Stimulated activated naive B cell treated with anti-CD40 and anti-IgM and Interleukin-4, amounts not matched to agents 10 μg/mL and 1 μg/mL and 100 μg/mL, for 72 hours (primary cell): ENCODE data around the gene M1AP.
A peak's percentile ranks its signal among the peaks of the same experiment; 100 is the strongest.
"Not testable (repeated sequence)": the region's sequence is repeated elsewhere in the genome, so short reads cannot be mapped to it uniquely, and the experiment has no call there.

Source experiments
- ATAC-seq, 2 donors: fragments of 150-1000 bp; cut with Tn5 transposase; replicated peaks; 2 replicates each; pipeline ENCODE4 v1.10.0; 2021; ENCODE audit warnings: moderate library complexity in 1 of 2
- DNase-seq: peaks from one replicate; pipeline ENCODE4 v3.0.0; 2021
- H3K27ac Mint-ChIP-seq: one replicate; pipeline ENCODE4 v1.8.0; 2022; ENCODE audit warnings: mild to moderate bottlenecking, mixed read lengths
- H3K27me3 Mint-ChIP-seq, 2 donors: one replicate each; pipeline ENCODE4 v1.8.0; 2022; ENCODE audit warnings: mixed read lengths in 2 of 2
- H3K36me3 Mint-ChIP-seq, 2 donors: one replicate each; pipeline ENCODE4 v1.8.0; 2022; ENCODE audit warnings: mixed read lengths in 2 of 2, mild to moderate bottlenecking in 1 of 2
- H3K4me1 Mint-ChIP-seq, 2 donors: one replicate each; pipeline ENCODE4 v1.8.0; 2022; ENCODE audit warnings: mixed read lengths in 2 of 2, mild to moderate bottlenecking in 1 of 2
- H3K4me3 Mint-ChIP-seq, 2 donors: one replicate each; pipeline ENCODE4 v1.8.0; 2022; ENCODE audit warnings: mild to moderate bottlenecking in 2 of 2, mixed read lengths in 2 of 2, moderate library complexity in 1 of 2
- H3K9me3 Mint-ChIP-seq, 2 donors: one replicate each; pipeline ENCODE4 v1.8.0; 2022; ENCODE audit warnings: mixed read lengths in 2 of 2, mild to moderate bottlenecking in 1 of 2

The M1AP gene

DNA sequence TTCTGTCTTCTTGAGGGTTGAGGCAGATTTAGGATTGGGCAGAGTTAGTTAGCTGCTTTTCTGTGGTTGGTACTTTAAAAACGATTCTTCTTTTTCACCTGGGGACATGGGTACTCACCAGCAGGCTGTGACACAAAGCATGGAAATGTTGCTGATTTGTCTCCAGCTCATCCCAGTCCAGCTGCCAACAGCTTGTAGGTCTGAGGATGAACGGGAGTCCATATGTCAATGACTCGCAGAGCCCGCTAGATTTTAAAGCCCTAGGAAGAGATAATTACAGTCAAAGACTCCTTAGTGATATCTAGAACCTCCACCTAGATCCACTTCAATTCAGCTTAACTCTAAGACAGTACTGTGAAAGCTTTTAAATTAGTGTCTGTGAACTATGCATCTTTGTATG lies 72.8 kb downstream of the M1AP start:
- no peaks in the 10 kb centered on the region for H3K36me3 Mint-ChIP-seq
- peaks cover 4 to 5% of the 10 kb centered on the region in 2 donors for H3K27me3 Mint-ChIP-seq
- DNase-seq: no peak
- ATAC-seq: no peak
- H3K4me1 Mint-ChIP-seq: peaks cover 33 to 40% of the 10 kb centered on the region in 2 donors
- H3K27ac Mint-ChIP-seq: no peak overlapping the region
- no peak overlapping the region for H3K4me3 Mint-ChIP-seq
- no peaks in the 10 kb centered on the region for H3K9me3 Mint-ChIP-seq

DNA sequence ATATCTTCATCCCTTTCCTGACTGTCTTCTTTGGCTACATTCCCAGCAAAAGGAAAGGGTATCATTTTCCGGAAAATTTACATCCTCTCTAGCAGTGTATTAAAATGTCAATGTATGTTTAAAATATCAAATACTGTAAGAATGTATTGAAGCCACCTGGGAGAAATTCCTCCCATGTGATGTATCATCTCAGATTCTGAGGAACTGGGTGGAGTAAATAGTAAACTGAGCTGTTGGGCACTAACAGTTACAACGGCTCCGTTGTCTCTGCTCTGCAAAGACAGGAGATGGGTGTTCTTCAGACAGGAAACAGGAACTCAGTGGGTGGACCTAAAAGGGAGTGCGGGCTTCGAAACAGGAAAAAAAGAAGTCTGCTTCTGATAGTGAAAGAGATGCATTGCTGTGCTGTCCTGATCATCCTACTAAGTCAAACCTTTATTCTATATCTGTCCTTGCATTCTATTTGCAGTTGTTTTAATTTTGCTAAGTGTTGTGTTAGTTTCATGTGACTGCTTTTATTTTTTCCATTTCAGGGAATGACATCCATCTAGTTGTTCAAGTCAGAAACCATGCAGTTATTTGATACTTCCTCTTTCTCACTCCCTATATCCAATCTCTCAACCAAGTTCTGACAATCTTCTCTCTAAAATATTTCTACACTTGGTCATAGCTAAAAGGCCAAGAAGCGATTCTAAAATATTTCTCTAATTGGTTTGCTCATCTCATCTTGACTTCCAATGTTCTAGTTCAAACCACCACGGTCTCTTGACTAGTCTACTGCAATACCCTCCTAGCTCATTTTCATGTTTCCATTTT lies 74.2 kb downstream of the M1AP start:
- Mint-ChIP-seq H3K4me3 (peak overlapping the region; percentile 15 to 54), H3K9me3 (peaks cover 0 to 1% of the 10 kb centered on the region in 2 donors), H3K4me1 (peaks cover 36 to 40% of the 10 kb centered on the region in 2 donors), H3K36me3 (peaks cover 2 to 3% of the 10 kb centered on the region in 2 donors), H3K27ac (peak overlapping the region; percentile 87), H3K27me3 (no peaks in the 10 kb centered on the region)
- DNase-seq (peak; percentile 51), ATAC-seq (peak; percentile 65 to 66)

DNA sequence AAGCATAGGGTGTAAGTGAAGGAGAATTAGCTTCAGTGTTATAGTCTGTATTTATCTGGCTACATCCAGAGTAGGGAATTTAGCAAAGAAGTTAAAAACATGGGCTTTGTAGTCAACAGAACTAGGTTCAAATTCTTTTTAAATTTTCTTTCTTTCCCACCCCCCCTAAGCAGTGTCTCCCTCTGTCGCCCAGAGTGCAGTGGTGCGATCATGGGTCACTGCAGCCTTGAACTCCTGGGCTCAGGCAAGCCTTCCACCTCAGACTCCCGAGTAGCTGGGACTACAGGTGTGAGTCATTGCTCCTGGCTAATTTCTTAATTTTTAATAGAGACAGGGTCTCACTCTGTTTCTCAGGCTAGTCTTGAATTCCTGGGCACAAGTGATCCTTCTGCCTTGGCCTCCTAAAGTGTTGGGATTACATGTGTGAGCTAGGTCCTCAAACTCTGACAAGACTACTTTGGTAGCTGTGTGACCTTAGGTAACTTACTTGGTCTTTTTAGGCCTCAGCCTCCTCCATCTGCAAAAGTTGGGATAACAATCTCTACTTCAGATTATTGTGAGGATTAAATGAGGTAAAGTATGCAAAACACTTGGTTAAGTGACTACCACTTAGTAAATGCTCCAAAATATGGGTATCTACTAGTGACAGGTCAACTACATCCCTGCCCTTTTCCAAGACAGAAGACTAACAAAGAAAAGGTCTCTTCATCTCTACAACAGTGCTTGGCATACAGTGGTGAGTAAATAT lies 75.8 kb downstream of the M1AP start:
- Mint-ChIP-seq H3K9me3 (peaks cover 0 to 1% of the 10 kb centered on the region in 2 donors), H3K27me3 (no peaks in the 10 kb centered on the region), H3K27ac (peak overlapping the region; percentile 62), H3K4me1 (peaks cover 36 to 43% of the 10 kb centered on the region in 2 donors), H3K4me3 (no peak overlapping the region), H3K36me3 (peaks cover 2 to 3% of the 10 kb centered on the region in 2 donors)
- ATAC-seq (no peak), DNase-seq (no peak)

DNA sequence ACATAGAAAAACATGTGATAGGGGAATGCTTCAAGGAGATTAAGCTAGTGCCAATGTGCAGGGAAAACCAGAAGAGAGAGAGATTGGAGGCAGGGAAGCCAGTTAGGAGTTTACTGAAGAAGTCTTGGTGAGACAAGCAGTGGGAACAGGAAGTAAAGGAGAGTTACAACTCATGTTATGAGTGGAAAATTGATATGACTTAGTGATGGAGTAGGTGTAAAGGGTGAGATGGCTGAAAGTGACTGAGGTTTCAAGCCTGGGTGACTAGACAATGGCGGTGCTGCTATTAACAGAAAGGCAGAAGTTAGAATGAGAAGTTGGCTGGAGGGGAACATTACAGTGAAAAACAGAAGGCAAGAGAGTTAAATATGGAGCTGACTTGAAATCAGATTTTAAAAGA lies 77.1 kb downstream of the M1AP start:
- DNase-seq (peak; percentile 54), ATAC-seq (peak; percentile 92)
- H3K9me3 Mint-ChIP-seq: peaks cover 0 to 1% of the 10 kb centered on the region in 2 donors
- no peaks in the 10 kb centered on the region for H3K27me3 Mint-ChIP-seq
- H3K36me3 Mint-ChIP-seq: peaks cover 2 to 3% of the 10 kb centered on the region in 2 donors
- H3K4me1 Mint-ChIP-seq: peaks cover 31 to 39% of the 10 kb centered on the region in 2 donors
- no peak overlapping the region for H3K27ac Mint-ChIP-seq
- H3K4me3 Mint-ChIP-seq: no peak overlapping the region

DNA sequence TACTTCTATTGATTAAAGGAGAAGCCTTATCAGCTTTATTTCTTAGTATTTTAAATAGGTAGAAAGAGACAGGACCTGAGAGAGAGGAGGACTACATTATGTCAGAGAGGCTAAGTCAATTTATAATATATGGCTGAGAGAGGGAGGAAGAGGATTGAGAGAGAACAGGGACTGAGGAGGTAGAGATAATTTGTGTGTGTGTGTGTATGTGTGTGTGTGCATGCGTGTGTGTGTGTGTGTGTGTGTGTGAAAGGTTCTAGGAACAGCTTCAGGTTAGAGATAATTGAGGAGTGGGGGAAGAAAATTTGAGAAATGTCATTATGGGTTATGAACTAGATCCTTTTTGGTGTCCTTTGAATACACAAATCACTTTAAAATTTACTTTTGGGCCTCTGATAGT lies 78.4 kb downstream of the M1AP start:
- Mint-ChIP-seq H3K4me1 (peaks cover 33 to 39% of the 10 kb centered on the region in 2 donors), H3K4me3 (no peak overlapping the region), H3K27ac (no peak overlapping the region), H3K27me3 (no peaks in the 10 kb centered on the region), H3K9me3 (peaks cover 0 to 1% of the 10 kb centered on the region in 2 donors), H3K36me3 (peaks cover 2 to 3% of the 10 kb centered on the region in 2 donors)
- no peak for DNase-seq
- ATAC-seq: no peak

DNA sequence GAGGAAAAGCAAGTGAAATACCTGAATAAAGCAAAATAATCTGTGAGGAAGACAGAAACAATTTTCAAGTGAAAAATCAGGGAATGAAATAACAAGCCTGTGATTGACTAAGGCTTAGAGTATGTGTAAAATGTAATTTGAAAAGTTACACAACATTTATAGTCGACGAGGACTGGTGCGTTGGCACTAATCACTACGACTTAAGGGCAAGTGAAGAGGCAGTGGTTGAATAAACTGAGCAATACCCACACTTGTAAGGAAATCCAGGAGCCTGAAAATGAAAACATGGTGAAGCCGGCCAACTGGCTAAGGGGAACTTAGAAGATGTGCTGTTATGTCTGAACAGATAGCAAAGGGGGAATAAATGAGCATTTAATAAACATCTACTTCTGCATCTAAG lies 80.2 kb downstream of the M1AP start:
- no peak for ATAC-seq
- peaks cover 25 to 33% of the 10 kb centered on the region in 2 donors for H3K4me1 Mint-ChIP-seq
- no peak overlapping the region for H3K4me3 Mint-ChIP-seq
- H3K9me3 Mint-ChIP-seq: peaks cover 0 to 1% of the 10 kb centered on the region in 2 donors
- H3K27ac Mint-ChIP-seq: no peak overlapping the region
- H3K27me3 Mint-ChIP-seq: no peaks in the 10 kb centered on the region
- DNase-seq: no peak
- H3K36me3 Mint-ChIP-seq: peaks cover 2 to 3% of the 10 kb centered on the region in 2 donors

DNA sequence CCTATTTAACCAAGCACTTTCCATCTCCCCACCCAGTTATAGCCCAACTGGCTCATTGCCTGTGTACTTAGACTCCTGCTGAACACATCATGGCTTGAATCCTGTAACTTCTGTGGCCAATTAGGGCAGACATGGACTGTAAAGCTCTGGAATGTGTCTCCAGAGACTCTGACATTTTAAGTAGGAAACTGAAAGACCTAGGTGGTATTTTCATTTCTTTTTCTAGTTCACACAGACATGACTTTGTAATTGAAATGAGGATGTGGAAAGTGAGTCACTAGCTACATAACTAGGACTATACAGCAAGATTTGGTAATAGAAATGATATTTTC lies 81.4 kb downstream of the M1AP start:
- no peak for DNase-seq
- peak overlapping the region in 1 of 2 donors; percentile 50 for H3K4me3 Mint-ChIP-seq
- ATAC-seq: peak; percentile 34 to 47
- H3K27ac Mint-ChIP-seq: no peak overlapping the region
- H3K27me3 Mint-ChIP-seq: peaks cover 4% of the 10 kb centered on the region in 2 donors
- peaks cover 0 to 1% of the 10 kb centered on the region in 2 donors for H3K9me3 Mint-ChIP-seq
- H3K4me1 Mint-ChIP-seq: peaks cover 32 to 44% of the 10 kb centered on the region in 2 donors
- H3K36me3 Mint-ChIP-seq: peaks cover 2 to 3% of the 10 kb centered on the region in 2 donors

DNA sequence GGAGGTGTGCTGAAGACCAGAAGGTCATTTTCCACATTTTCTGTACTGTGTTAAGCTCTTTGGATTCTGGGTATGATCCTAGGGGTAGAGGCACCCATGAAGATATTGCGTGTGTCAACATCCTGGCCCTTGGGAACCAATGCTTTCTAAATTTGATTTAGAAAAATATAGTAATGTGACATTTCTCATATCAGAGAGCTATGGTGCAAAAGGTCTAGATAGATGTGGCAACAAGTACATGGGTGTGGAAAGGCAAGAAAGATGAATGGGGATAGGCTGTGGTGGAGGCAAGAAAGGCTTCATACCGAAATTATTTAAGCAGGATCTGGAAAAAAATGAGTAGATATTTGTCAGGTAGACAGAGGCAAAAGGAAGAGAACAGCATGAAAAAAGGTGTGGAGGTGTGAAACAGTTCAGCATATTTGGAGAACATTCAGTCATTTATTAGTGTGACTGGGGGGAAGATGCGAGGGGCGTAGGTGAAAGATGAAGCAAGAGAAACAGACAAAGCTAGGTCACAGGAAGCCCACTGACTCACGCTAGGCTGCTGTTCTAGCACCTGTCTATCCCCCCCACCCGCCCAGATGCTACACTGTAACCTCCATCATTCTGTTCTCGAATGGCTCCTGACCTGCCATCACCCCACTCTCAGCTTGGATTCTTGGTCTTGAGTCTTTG lies 81.9 kb downstream of the M1AP start:
- Mint-ChIP-seq H3K4me3 (peak overlapping the region in 1 of 2 donors; percentile 50), H3K36me3 (peaks cover 2 to 3% of the 10 kb centered on the region in 2 donors), H3K27me3 (peaks cover 5 to 9% of the 10 kb centered on the region in 2 donors), H3K27ac (no peak overlapping the region), H3K9me3 (peaks cover 0 to 1% of the 10 kb centered on the region in 2 donors), H3K4me1 (peaks cover 35 to 48% of the 10 kb centered on the region in 2 donors)
- ATAC-seq: peak in 1 of 2 donors; percentile 6
- no peak for DNase-seq

DNA sequence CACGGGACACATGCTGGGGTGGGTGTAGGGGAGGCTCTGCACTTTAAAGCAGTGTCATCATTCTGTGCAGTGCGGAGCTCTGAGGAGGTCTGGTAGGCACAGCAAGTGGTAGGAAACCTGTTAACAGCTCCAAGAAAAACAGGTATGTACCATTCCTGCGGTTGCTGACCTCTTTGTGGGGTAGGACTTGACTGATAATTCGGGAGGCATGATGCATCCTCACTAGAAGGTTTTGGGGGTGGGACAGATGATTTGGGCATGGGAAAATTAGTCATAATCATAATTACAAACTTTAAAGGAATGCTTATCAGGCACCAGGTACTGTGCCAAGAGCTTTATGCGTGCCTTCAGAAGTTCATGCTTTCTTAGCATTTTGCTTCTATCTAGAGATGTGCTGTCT lies 83.9 kb downstream of the M1AP start:
- Mint-ChIP-seq H3K9me3 (no peaks in the 10 kb centered on the region), H3K27ac (no peak overlapping the region), H3K27me3 (peaks cover 11 to 17% of the 10 kb centered on the region in 2 donors), H3K36me3 (peaks cover 0 to 3% of the 10 kb centered on the region in 2 donors), H3K4me1 (peaks cover 35 to 58% of the 10 kb centered on the region in 2 donors), H3K4me3 (no peak overlapping the region)
- no peak for DNase-seq
- ATAC-seq: no peak

DNA sequence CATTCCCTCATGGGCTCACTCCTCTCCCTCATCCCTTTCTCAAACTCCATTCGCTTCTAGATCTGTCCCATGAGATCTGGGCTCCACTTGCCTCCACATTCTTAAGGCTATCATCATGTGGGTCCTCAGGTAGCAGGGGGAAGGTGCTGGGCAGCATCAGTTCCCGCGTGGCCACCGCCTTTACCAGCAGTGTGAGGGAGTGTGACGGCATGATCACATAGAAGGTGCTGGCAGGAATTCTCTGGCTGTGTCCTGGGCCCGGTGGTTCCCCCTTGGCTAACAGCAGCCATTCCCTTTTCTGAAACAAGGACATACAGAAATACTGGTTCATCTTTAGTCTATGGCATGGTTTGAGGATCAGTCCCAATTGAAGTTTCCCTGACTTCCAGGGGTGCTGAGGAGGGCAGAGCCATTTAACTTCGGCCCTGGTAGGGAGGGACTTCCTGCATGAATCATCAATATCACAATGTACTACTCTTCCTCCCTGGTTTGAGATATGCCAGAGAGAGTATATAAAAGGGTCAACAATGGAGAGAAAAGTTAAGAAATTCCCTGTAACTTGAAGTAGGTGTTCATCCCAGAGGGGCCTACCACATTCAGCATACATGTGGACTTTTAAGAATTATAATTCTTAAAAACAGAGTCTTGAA lies 85.9 kb downstream of the M1AP start:
- Mint-ChIP-seq H3K9me3 (no peaks in the 10 kb centered on the region), H3K4me1 (peaks cover 29 to 47% of the 10 kb centered on the region in 2 donors), H3K4me3 (no peak overlapping the region), H3K27me3 (peaks cover 11 to 17% of the 10 kb centered on the region in 2 donors), H3K27ac (no peak overlapping the region), H3K36me3 (peaks cover 7% of the 10 kb centered on the region in 2 donors)
- DNase-seq: no peak
- ATAC-seq: no peak

DNA sequence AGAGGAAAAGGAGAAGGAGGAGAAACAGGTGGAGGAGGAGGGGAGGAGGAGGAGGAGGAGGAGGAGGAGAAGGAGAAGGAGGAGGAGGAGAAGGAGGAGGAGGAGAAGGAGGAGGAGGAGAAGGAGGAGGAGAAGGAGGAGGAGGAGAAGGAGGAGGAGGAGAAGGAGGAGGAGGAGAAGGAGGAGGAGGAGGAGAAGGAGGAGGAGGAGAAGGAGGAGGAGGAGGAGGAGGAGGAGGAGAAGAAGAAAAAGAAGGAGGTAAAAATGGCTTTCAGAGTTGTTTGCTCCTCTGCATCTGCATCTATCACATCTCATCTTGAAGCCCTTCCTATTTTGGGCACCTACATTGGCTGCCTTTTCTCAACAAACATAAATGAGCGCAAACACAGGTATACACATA lies 87.1 kb downstream of the M1AP start:
- peaks cover 19% of the 10 kb centered on the region in 2 donors for H3K36me3 Mint-ChIP-seq
- H3K9me3 Mint-ChIP-seq: not testable (repeated sequence)

DNA sequence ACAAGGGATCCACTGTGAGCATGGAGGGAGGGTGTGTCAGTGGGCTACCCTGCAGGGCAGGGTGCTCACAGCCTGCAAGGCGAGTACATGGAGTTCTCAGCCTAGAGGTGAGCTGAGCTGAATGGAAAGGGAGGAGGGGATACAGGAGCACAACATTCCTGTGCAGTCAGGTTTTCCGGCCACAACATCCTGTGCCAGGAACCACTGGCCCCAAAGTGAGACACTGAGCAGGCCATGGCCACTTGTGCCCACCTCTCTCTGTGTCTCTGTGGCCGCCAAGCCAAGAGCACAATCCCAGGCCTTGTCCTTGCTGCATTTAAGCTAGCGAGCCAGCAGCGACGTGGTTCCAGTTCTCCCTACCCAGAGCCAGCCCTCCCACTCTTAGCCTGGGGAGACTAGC lies 87.5 kb downstream of the M1AP start:
- DNase-seq (no peak), ATAC-seq (peak in 1 of 2 donors; percentile 29)
- Mint-ChIP-seq H3K4me1 (peaks cover 18 to 49% of the 10 kb centered on the region in 2 donors), H3K36me3 (peaks cover 19 to 21% of the 10 kb centered on the region in 2 donors), H3K9me3 (no peaks in the 10 kb centered on the region), H3K27ac (no peak overlapping the region), H3K4me3 (no peak overlapping the region), H3K27me3 (peaks cover 11 to 17% of the 10 kb centered on the region in 2 donors)

More for the DNA sequence above, 87.1 kb downstream of the M1AP start:
- DNase-seq, H3K4me3 Mint-ChIP-seq, ATAC-seq, H3K27ac Mint-ChIP-seq: not testable (repeated sequence)
- H3K27me3 Mint-ChIP-seq: peaks cover 11 to 17% of the 10 kb centered on the region in 2 donors
- peaks cover 22 to 49% of the 10 kb centered on the region in 2 donors for H3K4me1 Mint-ChIP-seq

DNA sequence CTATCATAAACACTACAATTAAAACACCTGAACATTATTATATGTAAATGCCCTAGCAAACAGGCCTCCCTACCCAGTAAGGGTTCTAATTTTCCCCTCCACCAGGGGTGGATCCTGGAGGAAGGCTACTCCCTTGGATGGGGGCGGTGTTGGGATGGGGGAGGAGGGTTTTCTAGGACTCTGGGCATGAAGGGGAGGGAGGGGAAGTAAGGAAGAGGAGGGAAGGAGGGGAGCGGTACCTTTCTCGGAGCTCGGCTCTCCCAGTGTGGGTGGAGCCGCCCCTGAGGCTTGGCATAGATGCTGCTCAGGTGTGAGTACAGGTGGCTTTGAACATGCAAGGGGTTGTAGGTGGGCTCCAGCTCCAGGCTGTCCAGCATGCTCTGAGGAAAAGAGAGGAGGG lies 88.2 kb downstream of the M1AP start:
- peaks cover 11 to 17% of the 10 kb centered on the region in 2 donors for H3K27me3 Mint-ChIP-seq
- DNase-seq (no peak), ATAC-seq (no peak)
- no peaks in the 10 kb centered on the region for H3K9me3 Mint-ChIP-seq
- H3K4me3 Mint-ChIP-seq: no peak overlapping the region
- peaks cover 20 to 54% of the 10 kb centered on the region in 2 donors for H3K4me1 Mint-ChIP-seq
- H3K27ac Mint-ChIP-seq: no peak overlapping the region
- H3K36me3 Mint-ChIP-seq: peaks cover 22 to 28% of the 10 kb centered on the region in 2 donors
